T-helper 17 cell (primary cell): Measurements from ENCODE around the gene BCLAF3. TPM values are rescaled to one million over a fixed set of nuclear protein-coding genes. Genes with fewer than 3 reads are reported as not detected.

Experiments used
- ATAC-seq: fragments of 150-1000 bp; cut with Tn5 transposase; 2 replicates; pipeline ENCODE4 v1.10.0; 2021; ENCODE audit warnings: mild to moderate bottlenecking, moderate library complexity
- DNase-seq, 3 donors: peaks; one replicate each; pipeline versions ENCODE4 v3.0.0 to v3.0.0-alpha.2; 2020 to 2021
- H3K9me3 ChIP-seq: one replicate; pipeline ENCODE4 v1.7.0; 2013; ENCODE audit warnings: low read length, mild to moderate bottlenecking; ENCODE audit not compliant: control insufficient read depth, poor library complexity, severe bottlenecking
- H3K27ac Mint-ChIP-seq: one replicate; pipeline ENCODE4 v1.8.0; 2022; ENCODE audit warnings: mild to moderate bottlenecking, moderate library complexity, mixed read lengths
- H3K27me3 Mint-ChIP-seq: one replicate; pipeline ENCODE4 v1.8.0; 2022; ENCODE audit warnings: mixed read lengths
- H3K36me3 Mint-ChIP-seq: one replicate; pipeline ENCODE4 v1.8.0; 2022; ENCODE audit warnings: low read depth, mixed read lengths
- H3K4me1 Mint-ChIP-seq: one replicate; pipeline ENCODE4 v1.8.0; 2022; ENCODE audit warnings: mild to moderate bottlenecking, mixed read lengths
- H3K4me3 Mint-ChIP-seq: one replicate; pipeline ENCODE4 v1.8.0; 2022; ENCODE audit warnings: mild to moderate bottlenecking, moderate library complexity, mixed read lengths
- total RNA-seq, 4 donors: library from RNA in 2 of 4; stranded (reverse) in 2 of 4; gene quantifications; one replicate each; pipeline ENCODE4 v1.2.3 and lab custom pipeline; 2022 to 2026

BCLAF3 gene
- total RNA-seq, 2 donors from 2014 or later: 6.7 to 10.0 TPM

GRCh38 chrX:19958552-19959486 is 32.0 kb downstream of the BCLAF3 start:
- Mint-ChIP-seq H3K27ac (no peak overlapping the region), H3K27me3 (no peaks in the 10 kb centered on the region), H3K36me3 (peaks cover 2% of the 10 kb centered on the region), H3K4me3 (no peak overlapping the region), H3K4me1 (peaks cover 8% of the 10 kb centered on the region)
- DNase-seq: no peak
- no peaks in the 10 kb centered on the region for H3K9me3 ChIP-seq
- ATAC-seq: no peak

GRCh38 chrX:19956923-19957322 is 33.9 kb downstream of the BCLAF3 start:
- Mint-ChIP-seq H3K4me1 (peaks cover 8% of the 10 kb centered on the region), H3K27ac (no peak overlapping the region), H3K36me3 (peaks cover 2% of the 10 kb centered on the region), H3K27me3 (no peaks in the 10 kb centered on the region), H3K4me3 (no peak overlapping the region)
- no peak for ATAC-seq
- no peaks in the 10 kb centered on the region for H3K9me3 ChIP-seq
- no peak for DNase-seq

- DNase-seq (no peak), ATAC-seq (no peak)
- no peaks in the 10 kb centered on the region for H3K9me3 ChIP-seq
- no peaks in the 10 kb centered on the region for H3K27me3 Mint-ChIP-seq
- H3K4me3 Mint-ChIP-seq: no peak overlapping the region
- H3K27ac Mint-ChIP-seq: no peak overlapping the region
- H3K36me3 Mint-ChIP-seq: peaks cover 2% of the 10 kb centered on the region
- H3K4me1 Mint-ChIP-seq: peaks cover 8% of the 10 kb centered on the region
Observed at GRCh38 chrX:19956306-19956705, 34.6 kb downstream of the BCLAF3 start.

GRCh38 chrX:19955306-19955705 is 35.6 kb downstream of the BCLAF3 start:
- H3K4me3 Mint-ChIP-seq: no peak overlapping the region
- H3K27ac Mint-ChIP-seq: no peak overlapping the region
- peaks cover 5% of the 10 kb centered on the region for H3K4me1 Mint-ChIP-seq
- no peak for DNase-seq
- no peak for ATAC-seq
- no peaks in the 10 kb centered on the region for H3K9me3 ChIP-seq
- H3K36me3 Mint-ChIP-seq: peaks cover 2% of the 10 kb centered on the region
- no peaks in the 10 kb centered on the region for H3K27me3 Mint-ChIP-seq

GRCh38 chrX:19954335-19955096 is 36.3 kb downstream of the BCLAF3 start:
- H3K9me3 ChIP-seq: no peaks in the 10 kb centered on the region
- Mint-ChIP-seq H3K36me3 (peaks cover 2% of the 10 kb centered on the region), H3K4me1 (peaks cover 5% of the 10 kb centered on the region), H3K4me3 (no peak overlapping the region), H3K27ac (no peak overlapping the region), H3K27me3 (no peaks in the 10 kb centered on the region)
- DNase-seq (no peak), ATAC-seq (no peak)

GRCh38 chrX:19953145-19953544 is 37.7 kb downstream of the BCLAF3 start:
- no peak overlapping the region for H3K4me3 Mint-ChIP-seq
- no peak for ATAC-seq

GRCh38 chrX:19949340-19949739 is 41.5 kb downstream of the BCLAF3 start:
- ATAC-seq (no peak), DNase-seq (no peak)
- Mint-ChIP-seq H3K4me3 (no peak overlapping the region), H3K4me1 (peaks cover 4% of the 10 kb centered on the region), H3K36me3 (peaks cover 6% of the 10 kb centered on the region), H3K27me3 (no peaks in the 10 kb centered on the region), H3K27ac (no peak overlapping the region)
- H3K9me3 ChIP-seq: no peaks in the 10 kb centered on the region

More at GRCh38 chrX:19953145-19953544, 37.7 kb downstream of the BCLAF3 start:
- no peak for DNase-seq
- no peaks in the 10 kb centered on the region for H3K4me1 Mint-ChIP-seq
- H3K27ac Mint-ChIP-seq: no peak overlapping the region
- H3K36me3 Mint-ChIP-seq: no peaks in the 10 kb centered on the region
- no peaks in the 10 kb centered on the region for H3K9me3 ChIP-seq
- H3K27me3 Mint-ChIP-seq: no peaks in the 10 kb centered on the region

- Mint-ChIP-seq H3K27ac (no peak overlapping the region), H3K36me3 (peaks cover 6% of the 10 kb centered on the region), H3K27me3 (no peaks in the 10 kb centered on the region), H3K4me1 (peaks cover 4% of the 10 kb centered on the region), H3K4me3 (no peak overlapping the region)
- ATAC-seq: no peak
- DNase-seq: no peak
- H3K9me3 ChIP-seq: no peaks in the 10 kb centered on the region
Observed at GRCh38 chrX:19947612-19948011, 43.2 kb downstream of the BCLAF3 start.

Other genes starting within 250 kb of the BCLAF3 start
- gene SH3KBP1, start 103.5 kb downstream of the BCLAF3 start, total RNA-seq: 100 to 1,000 TPM; 117 to 123 TPM
- gene MAP7D2, start 125.8 kb upstream of the BCLAF3 start, total RNA-seq: under 1 TPM in 1 of 2 donors, not detected in 1; 0.08 TPM
- 10 to 100 TPM; 34.3 to 36.5 TPM for gene EIF1AX, start 150.8 kb upstream of the BCLAF3 start, total RNA-seq